HepG2 (cell line): Measurements from ENCODE around the gene CUL9. TPM values are rescaled to one million over a fixed set of nuclear protein-coding genes. Genes with fewer than 3 reads are reported as not detected.
A peak's percentile ranks its signal among the peaks of the same experiment; 100 is the strongest.

Experiments used
- ATAC-seq: fragments of 200-7000 bp; cut with Tn5 transposase; 3 replicates; pipeline ENCODE4 v1.9.1; 2020; ENCODE audit warnings: mild to moderate bottlenecking, moderate library complexity
- BruUV-seq: library from RNA; stranded (reverse); fragments of 400-500 nt; replicated peaks from 2 replicates; lab custom pipeline; 2021; lab: Mats Ljungman, UMichigan
- CTCF ChIA-PET: fragments of 300-600 bp; formaldehyde crosslinking; extraction: SDS; loops from one replicate; lab custom pipeline; 2021; ENCODE audit warnings: low total read pairs, inconsistent platforms, low intra/inter-chr PET ratio; lab: Yijun Ruan, JAX
- POLR2A ChIA-PET: fragments of 350-600 bp; sonication (Branson Sonifier 250); formaldehyde crosslinking; loops from one replicate; lab custom pipeline; 2020; ENCODE audit warnings: antibody characterized with exemption, inconsistent platforms; lab: Yijun Ruan, JAX
- DNase-seq: peaks from one replicate; pipeline ENCODE4 v3.0.0-alpha.2; 2015; ENCODE audit warnings: low spot score
- FAIRE-seq: peaks from 3 replicates; lab custom pipeline; 2011; peaks lifted over from hg19 to GRCh38; lab: Jason Lieb, UNC
- H2AFZ ChIP-seq: one replicate; pipeline ENCODE4 v1.6.1; 2011; ENCODE audit warnings: low read length, inconsistent platforms
- H3K27ac ChIP-seq: fragments of 300-600 bp; 3 replicates; pipeline ENCODE4 v1.8.0; 2011; ENCODE audit warnings: mixed run types, mild to moderate bottlenecking, mixed read lengths, low read length, inconsistent platforms; ENCODE audit not compliant: insufficient read depth; ENCODE audit errors: extremely low read length
- H3K27me3 ChIP-seq, 2 experiments: fragments of 200-600 bp in 1 of 2; 2 replicates in 1 of 2; 3 replicates in 1 of 2; pipeline versions ENCODE4 v1.6.0 to v1.8.0; 2011; ENCODE audit warnings: low read length in 2 of 2, mild to moderate bottlenecking in 2 of 2, moderate library complexity in 2 of 2, inconsistent platforms in 1 of 2; ENCODE audit not compliant: insufficient read depth in 2 of 2, control insufficient read depth in 1 of 2
- H3K36me3 ChIP-seq, 2 experiments: fragments of 200-600 bp in 1 of 2; replicated peaks in 1 of 2; 2 replicates in 1 of 2; 3 replicates in 1 of 2; pipeline versions ENCODE4 v1.5.1 to v1.8.0; 2011; ENCODE audit warnings: low read length in 2 of 2, inconsistent platforms in 1 of 2; ENCODE audit not compliant: insufficient read depth in 2 of 2, control insufficient read depth in 1 of 2
- H3K4me1 ChIP-seq: 2 replicates; pipeline ENCODE4 v1.5.1; 2012; ENCODE audit warnings: low read length, inconsistent platforms; ENCODE audit not compliant: insufficient read depth
- H3K4me2 ChIP-seq: 2 replicates; pipeline ENCODE4 v1.6.0; 2011; ENCODE audit warnings: low read depth, low read length, inconsistent platforms
- H3K4me3 ChIP-seq, 3 experiments: fragments of 200-600 bp in 1 of 3; sonication (generic), shearing (Covaris generic) in 1 of 3; replicated peaks in 1 of 3; 2 replicates each; pipeline ENCODE4 v1.5.1; 2011 to 2016; ENCODE audit warnings: low read length in 3 of 3, inconsistent platforms in 2 of 3, low read depth in 2 of 3, mild to moderate bottlenecking in 2 of 3, control low read depth in 1 of 3, mixed read lengths in 1 of 3; ENCODE audit not compliant: insufficient read depth in 1 of 3
- H3K79me2 ChIP-seq: one replicate; pipeline ENCODE4 v1.6.1; 2011; ENCODE audit warnings: low read length, inconsistent platforms; ENCODE audit not compliant: insufficient read depth
- H3K9ac ChIP-seq: 2 replicates; pipeline ENCODE4 v1.6.0; 2011; ENCODE audit warnings: mild to moderate bottlenecking, low read depth, low read length, inconsistent platforms; ENCODE audit not compliant: insufficient read depth
- H3K9me3 ChIP-seq: 2 replicates; pipeline ENCODE4 v1.5.1; 2012; ENCODE audit warnings: mild to moderate bottlenecking, low read length
- H4K20me1 ChIP-seq: 2 replicates; pipeline ENCODE4 v1.6.0; 2011; ENCODE audit warnings: inconsistent platforms, mild to moderate bottlenecking, low read length, moderate library complexity; ENCODE audit not compliant: insufficient read depth
- ASH2L ChIP-seq: fragments of 300-600, 200-600 bp; sonication (generic); IDR thresholded peaks from 2 replicates; pipeline ENCODE4 v1.7.0; 2017; ENCODE audit warnings: low read depth, mild to moderate bottlenecking, moderate library complexity, mixed read lengths, low read length; ENCODE audit not compliant: insufficient read length
- BRD4 ChIP-seq: sonication (generic); formaldehyde crosslinking; IDR thresholded peaks from 2 replicates; pipeline ENCODE4 v1.4.0; 2020; ENCODE audit warnings: missing genetic modification reagents
- FOXP1 ChIP-seq, 2 experiments: fragments of 450-650 bp in 1 of 2; IDR thresholded peaks; 2 replicates each; pipeline ENCODE4 v1.6.1; 2017 to 2018; ENCODE audit warnings: antibody characterized with exemption in 1 of 2
- KLF9 ChIP-seq: IDR thresholded peaks from 2 replicates; pipeline ENCODE4 v1.6.1; 2016; ENCODE audit warnings: low read depth
- PHF5A ChIP-seq: IDR thresholded peaks from one replicate; pipeline ENCODE4 v1.6.1; 2018; ENCODE audit warnings: low read depth, missing genetic modification reagents; ENCODE audit not compliant: unreplicated experiment
- SKI ChIP-seq: fragments of 450-650 bp; IDR thresholded peaks from one replicate; pipeline ENCODE4 v1.6.1; 2018; ENCODE audit warnings: mild to moderate bottlenecking; ENCODE audit not compliant: partially characterized antibody
- SRF ChIP-seq: IDR thresholded peaks from 2 replicates; pipeline ENCODE4 v1.6.1; 2011; ENCODE audit warnings: mild to moderate bottlenecking, low read depth, low read length, moderate library complexity
- TCF12 ChIP-seq, 2 experiments: fragments of 450-650 bp in 1 of 2; sonication (generic) in 1 of 2; formaldehyde crosslinking in 1 of 2; IDR thresholded peaks; 2 replicates each; pipeline versions ENCODE4 v1.6.1 to v1.8.0; 2017 to 2022; ENCODE audit warnings: antibody characterized with exemption in 1 of 2, mild to moderate bottlenecking in 1 of 2, missing genetic modification reagents in 1 of 2, moderate library complexity in 1 of 2
- USF2 ChIP-seq, 2 experiments: sonication (generic) in 1 of 2; formaldehyde crosslinking in 1 of 2; IDR thresholded peaks; 2 replicates each; pipeline versions ENCODE4 v1.5.1 to v1.6.1; 2011 to 2020; ENCODE audit warnings: borderline replicate concordance in 1 of 2, low read depth in 1 of 2, low read length in 1 of 2, mild to moderate bottlenecking in 1 of 2, missing genetic modification reagents in 1 of 2, moderate library complexity in 1 of 2
- ZBTB43 ChIP-seq: sonication (generic); formaldehyde crosslinking; conservative IDR thresholded peaks from 2 replicates; pipeline ENCODE4 v1.4.0; 2020; ENCODE audit warnings: missing genetic modification reagents
- ZNF18 ChIP-seq: sonication (generic); formaldehyde crosslinking; IDR thresholded peaks from 2 replicates; pipeline ENCODE4 v1.8.0; 2022; ENCODE audit warnings: mild to moderate bottlenecking, missing genetic modification reagents; ENCODE audit not compliant: insufficient replicate concordance
- ZSCAN25 ChIP-seq: sonication (generic); formaldehyde crosslinking; IDR thresholded peaks from 2 replicates; pipeline ENCODE4 v1.8.0; 2022; ENCODE audit warnings: mild to moderate bottlenecking, missing genetic modification reagents
- WGBS: methylation state at CpG from one replicate; pipeline ENCODE4 v1.1.6; 2017; ENCODE audit warnings: low lambda C conversion rate; 5-methylcytosine and 5-hydroxymethylcytosine counted together
- in situ Hi-C: cut with HindIII; loops from 2 replicates; pipeline ENCODE4 v1.10.0; 2017; ENCODE audit warnings: low pct_unique_long_range_greater_than_20kb; ENCODE audit not compliant: extremely low pct_ligation_motif_present
- intact Hi-C: fragments of 100-400 bp; cut with micrococcal nuclease; formaldehyde crosslinking; loops from one replicate; pipeline ENCODE4 v1.10.0; 2022; ENCODE audit not compliant: unreplicated experiment
- polyA plus RNA-seq, 8 experiments: library from polyadenylated mRNA; depleted of rRNA in 3 of 8; stranded (reverse) in 7 of 8; unstranded in 1 of 8; fragments of >200 nt; fragmentation: Illumina TruSeq in 4 of 8; extraction: Trizol in 4 of 8; gene quantifications; 2 replicates each; pipeline versions ENCODE4 v1.2.1 to v1.2.3, GENCODE V29; 2011 to 2016; ENCODE audit warnings: low read depth in 4 of 8, missing spikeins in 1 of 8, mixed read lengths in 1 of 8; ENCODE audit not compliant: insufficient read depth in 1 of 8
- total RNA-seq, 5 experiments: library from RNA; depleted of rRNA; stranded (reverse); fragments of >200 nt; fragmentation: Illumina TruSeq; extraction: Trizol; gene quantifications; 2 replicates each; pipeline ENCODE4 v1.2.3, GENCODE V29; 2016; ENCODE audit warnings: low read depth in 1 of 5
- TF ChIP-seq, protein P1 (sequence below): IDR thresholded peaks from 2 replicates; pipeline ENCODE4 v1.6.1; 2016; ENCODE audit warnings: low read depth, borderline replicate concordance

Gene CUL9
- total and polyA plus RNA-seq, 2 of the 13 experiments (the other 11 are each of a cell fraction or from before 2014, with no cell fraction given) = 11.4 to 13.7 TPM

GRCh38 chr6:43260791-43261190 lies 78.8 kb downstream of the CUL9 start (continued):
- TF ChIP-seq USF2 (IDR thresholded peaks at IDR 0.05; ENCODE audit: low read depth, low read length) (peak; percentile 4; the same call in 1 of the 2 replicates), USF2 (CRISPR knock-in tag; IDR thresholded peaks at IDR 0.05; ENCODE audit: borderline replicate concordance) (no peak)

DNA sequence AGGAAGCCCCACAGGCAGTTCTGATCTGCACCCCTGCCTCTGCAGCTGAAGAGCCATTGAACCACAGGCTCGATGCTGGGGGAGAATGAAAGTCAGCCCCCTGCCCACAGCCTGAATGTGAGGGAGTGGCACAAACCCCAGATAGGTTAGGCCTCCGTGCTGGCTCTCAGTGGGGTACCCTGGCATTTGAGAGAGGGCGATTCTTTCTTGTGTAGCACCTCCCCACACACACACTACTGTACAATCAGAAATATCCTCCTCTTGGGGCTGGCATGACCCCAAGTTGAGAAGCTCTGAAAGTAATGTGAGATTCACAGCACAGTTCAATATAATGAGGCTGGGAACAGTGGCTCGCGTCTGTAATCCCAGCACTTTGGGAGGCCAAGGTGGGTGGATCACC lies 79.2 kb downstream of the CUL9 start:
- ChIA-PET CTCF (no interaction called here), POLR2A (interaction anchor here (0.7 to 20.0 kb wide), 7 partner anchors 13 to 95 kb away, joined by 3 to 314 read pairs (median 5); partner anchors contain the start of gene DNPH1)
- ATAC-seq (no peak), DNase-seq (no peak), FAIRE-seq (no peak)
- H3K9me3 ChIP-seq = no peaks in the 10 kb centered on the region
- H4K20me1 ChIP-seq = no peaks in the 10 kb centered on the region
- intact Hi-C loops (loop anchor here (5.0 to 10.0 kb wide), 3 partner anchors 164 to 246 kb away; partner anchors contain the start of gene ABCC10), in situ Hi-C loops (loop anchor here (5.0 kb wide), 3 partner anchors 71 to 236 kb away; no protein-coding TSS in a partner anchor)
- no peak overlapping the region for H2AFZ ChIP-seq
- no TSS peak for BruUV-seq
- H3K79me2 ChIP-seq = no peaks in the 10 kb centered on the region
- no peaks in the 10 kb centered on the region for H3K36me3 ChIP-seq
- peaks cover 2 to 22% of the 10 kb centered on the region in 2 experiments; a peak in 4 of 5 replicates for H3K27me3 ChIP-seq
- no peak for TF ChIP-seq ZSCAN25 (CRISPR knock-in tag)
- TF ChIP-seq ZBTB43 = no peak
- no peak for TF ChIP-seq TCF12 (IDR thresholded peaks at IDR 0.05)
- TF ChIP-seq TCF12 (CRISPR knock-in tag; IDR thresholded peaks at IDR 0.05) = no peak
- no peak for TF ChIP-seq PHF5A (CRISPR knock-in tag)
- no peak for TF ChIP-seq BRD4 (CRISPR knock-in tag)
- no peak for TF ChIP-seq ZNF18 (CRISPR knock-in tag)
- no peak for TF ChIP-seq FOXP1 (IDR thresholded peaks at IDR 0.05)
- TF ChIP-seq FOXP1 (CRISPR knock-in tag; IDR thresholded peaks at IDR 0.05) = no peak
- TF ChIP-seq ASH2L = no peak
- TF ChIP-seq, protein P1, sequence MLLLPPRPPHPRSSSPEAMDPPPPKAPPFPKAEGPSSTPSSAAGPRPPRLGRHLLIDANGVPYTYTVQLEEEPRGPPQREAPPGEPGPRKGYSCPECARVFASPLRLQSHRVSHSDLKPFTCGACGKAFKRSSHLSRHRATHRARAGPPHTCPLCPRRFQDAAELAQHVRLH (CRISPR knock-in tag) = no peak
- no peak for TF ChIP-seq SKI
- TF ChIP-seq SRF = no peak
- no peak for TF ChIP-seq KLF9 (CRISPR knock-in tag)
- WGBS = 39% methylated on average over 4 of the region's 5 CpGs
- H3K4me1 ChIP-seq = peaks cover 68% of the 10 kb centered on the region
- no peak overlapping the region for H3K4me3 ChIP-seq
- no peak overlapping the region for H3K9ac ChIP-seq
- H3K4me2 ChIP-seq = no peak overlapping the region
- H3K27ac ChIP-seq = no peak overlapping the region
